Smooth muscle cell (in vitro differentiated cells): ENCODE data around the gene FOXL2. TPM values are rescaled to one million over a fixed set of nuclear protein-coding genes. Genes with fewer than 3 reads are reported as not detected.

Source experiments
- DNase-seq: peaks from one replicate; lab custom pipeline; 2025; ENCODE audit not compliant: unreplicated experiment; lab: John Stamatoyannopoulos, UW
- H2AFZ ChIP-seq: fragments of 200-600 bp; sonication (generic); 2 replicates; pipeline ENCODE4 v1.6.0; 2016; ENCODE audit warnings: antibody characterized with exemption, low read depth, mild to moderate bottlenecking
- H3F3A ChIP-seq: fragments of 200-600 bp; sonication (generic); 2 replicates; pipeline ENCODE4 v1.6.0; 2017; ENCODE audit warnings: antibody characterized with exemption, low read depth
- H3K27ac ChIP-seq: fragments of 200-600 bp; sonication (generic); 2 replicates; pipeline ENCODE4 v1.5.1; 2016; ENCODE audit warnings: low read depth, mild to moderate bottlenecking
- H3K27me3 ChIP-seq: fragments of 200-600 bp; sonication (generic); 2 replicates; pipeline ENCODE4 v1.6.1; 2016; ENCODE audit warnings: low read depth, mild to moderate bottlenecking
- H3K36me3 ChIP-seq: fragments of 200-600 bp; sonication (generic); 2 replicates; pipeline ENCODE4 v1.5.1; 2016; ENCODE audit warnings: low read depth
- H3K4me1 ChIP-seq: fragments of 200-600 bp; sonication (generic); 2 replicates; pipeline ENCODE4 v1.5.1; 2016; ENCODE audit warnings: low read depth
- H3K4me2 ChIP-seq: fragments of 200-600 bp; sonication (generic); 2 replicates; pipeline ENCODE4 v1.6.0; 2016; ENCODE audit warnings: mild to moderate bottlenecking
- H3K4me3 ChIP-seq: fragments of 200-600 bp; sonication (generic); 2 replicates; pipeline ENCODE4 v1.5.1; 2016; ENCODE audit warnings: mild to moderate bottlenecking
- H3K79me2 ChIP-seq: fragments of 200-600 bp; sonication (generic); 2 replicates; pipeline ENCODE4 v1.6.0; 2016; ENCODE audit warnings: low read depth, mild to moderate bottlenecking
- H3K9ac ChIP-seq: fragments of 200-600 bp; sonication (generic); 2 replicates; pipeline ENCODE4 v1.6.0; 2016; ENCODE audit warnings: low read depth
- H3K9me3 ChIP-seq: fragments of 200-600 bp; sonication (generic); replicated peaks from 2 replicates; pipeline ENCODE4 v1.5.1; 2016; ENCODE audit warnings: low read depth
- H4K20me1 ChIP-seq: fragments of 200-600 bp; sonication (generic); 2 replicates; pipeline ENCODE4 v1.6.0; 2016; ENCODE audit warnings: low read depth
- CTCF ChIP-seq: fragments of 200-600 bp; sonication (generic); IDR thresholded peaks from 2 replicates; pipeline ENCODE4 v1.5.1; 2017; ENCODE audit warnings: borderline replicate concordance, mild to moderate bottlenecking, antibody characterized with exemption; ENCODE audit not compliant: insufficient read depth, poor library complexity, severe bottlenecking
- WGBS: methylation state at CpG from one replicate; pipeline ENCODE4 v1.1.7; 2016; ENCODE audit warnings: low lambda C conversion rate; 5-methylcytosine and 5-hydroxymethylcytosine counted together
- polyA plus RNA-seq: library from polyadenylated mRNA; unstranded; fragments of >200 nt; fragmentation: Nextera tagmentation; extraction: Ambion mirVana; gene quantifications from 2 replicates; pipeline ENCODE4 v1.2.1, GENCODE V29; 2016
- total RNA-seq: library from RNA; depleted of rRNA; stranded (reverse); fragments of >200 nt; gene quantifications from 2 replicates; pipeline ENCODE4 v1.2.3, GENCODE V29; 2014

FOXL2 gene
- total and polyA plus RNA-seq, 2 experiments from 2014 or later = not detected

GRCh38 chr3:138939561-138940241, 7.2 kb downstream of the FOXL2 start:
- H3K4me2 ChIP-seq = peak overlapping the region; percentile 29
- H3F3A ChIP-seq = no peaks in the 10 kb centered on the region
- H3K27me3 ChIP-seq = peaks cover 100% of the 10 kb centered on the region
- no peaks in the 10 kb centered on the region for H4K20me1 ChIP-seq
- TF ChIP-seq CTCF = no peak
- no peak overlapping the region for H2AFZ ChIP-seq
- no peak overlapping the region for H3K27ac ChIP-seq
- no peaks in the 10 kb centered on the region for H3K36me3 ChIP-seq
- no peaks in the 10 kb centered on the region for H3K79me2 ChIP-seq
- no peak for DNase-seq
- 4% methylated on average over 52 of the region's 52 CpGs for WGBS
- H3K4me1 ChIP-seq = peaks cover 26% of the 10 kb centered on the region
- no peak overlapping the region for H3K9ac ChIP-seq
- H3K9me3 ChIP-seq = no peaks in the 10 kb centered on the region
- H3K4me3 ChIP-seq = no peak overlapping the region

GRCh38 chr3:138938877-138939560, 7.9 kb downstream of the FOXL2 start:
- Histone ChIP-seq H3K4me2 (peak overlapping the region; percentile 29), H3F3A (no peaks in the 10 kb centered on the region), H3K27ac (no peak overlapping the region), H3K79me2 (no peaks in the 10 kb centered on the region), H3K4me1 (peaks cover 21% of the 10 kb centered on the region), H3K27me3 (peaks cover 100% of the 10 kb centered on the region), H3K4me3 (no peak overlapping the region), H2AFZ (no peak overlapping the region), H3K9me3 (no peaks in the 10 kb centered on the region), H3K9ac (no peak overlapping the region), H3K36me3 (no peaks in the 10 kb centered on the region), H4K20me1 (no peaks in the 10 kb centered on the region)
- no peak for DNase-seq
- TF ChIP-seq CTCF = no peak
- 4% methylated on average over 29 of the region's 32 CpGs for WGBS

GRCh38 chr3:138938056-138938876, 8.7 kb downstream of the FOXL2 start:
- Histone ChIP-seq H2AFZ (no peak overlapping the region), H3F3A (no peaks in the 10 kb centered on the region), H3K4me2 (no peak overlapping the region), H4K20me1 (no peaks in the 10 kb centered on the region), H3K4me1 (peaks cover 21% of the 10 kb centered on the region), H3K36me3 (no peaks in the 10 kb centered on the region), H3K9ac (no peak overlapping the region), H3K4me3 (no peak overlapping the region), H3K27me3 (peaks cover 100% of the 10 kb centered on the region), H3K79me2 (no peaks in the 10 kb centered on the region), H3K9me3 (no peaks in the 10 kb centered on the region), H3K27ac (no peak overlapping the region)
- no peak for TF ChIP-seq CTCF
- DNase-seq = no peak
- WGBS = 4% methylated on average over 48 of the region's 48 CpGs
